GM23338 (cell line): ENCODE results near the gene ATP5ME.

Experiments used
- CTCF ChIP-seq, 2 experiments: fragments of 200-600 bp in 1 of 2; sonication (generic) in 1 of 2; conservative IDR thresholded peaks; 2 replicates each; pipeline versions ENCODE4 v1.5.1 to v1.6.1; 2016 to 2017; ENCODE audit warnings: antibody characterized with exemption in 2 of 2, low read depth in 2 of 2, mild to moderate bottlenecking in 2 of 2, moderate library complexity in 1 of 2
- EZH2 ChIP-seq: fragments of 200-600 bp; sonication (generic); IDR thresholded peaks from one replicate; pipeline ENCODE4 v1.8.0; 2017; ENCODE audit warnings: antibody characterized with exemption, mild to moderate bottlenecking, low read depth; ENCODE audit not compliant: unreplicated experiment

- TF ChIP-seq CTCF (conservative IDR thresholded peaks at IDR 0.05; ENCODE audit: low read depth in 2 of 2) (no peak), EZH2 (no peak)
These were observed 43.4 kb downstream of the ATP5ME start for GRCh38 chr4:630656-631055.
